Stomach (tissue), 9 donors: ENCODE measurements around the gene PLCD1. TPM values are rescaled to one million over a fixed set of nuclear protein-coding genes. Genes with fewer than 3 reads are reported as not detected.
A peak's percentile ranks its signal among the peaks of the same experiment; 100 is the strongest.

Experiments used
- DNase-seq, 2 donors: peaks; one replicate each; pipeline versions ENCODE4 v3.0.0 to v3.0.0-alpha.2; 2013 to 2019
- H3K27ac ChIP-seq, 5 donors: fragments of 200-600 bp in 4 of 5; sonication (generic) in 4 of 5; one replicate each; pipeline ENCODE4 v1.5.1; 2013 to 2019; ENCODE audit warnings: mild to moderate bottlenecking in 1 of 5, moderate library complexity in 1 of 5
- H3K27me3 ChIP-seq, 3 donors: fragments of 200-600 bp; sonication (generic); one replicate each; pipeline ENCODE4 v1.5.1; 2017 to 2019; ENCODE audit warnings: mixed run types in 1 of 3
- H3K36me3 ChIP-seq, 4 donors: fragments of 200-600 bp; sonication (generic); 1 replicate in 3 of 4; 2 replicates in 1 of 4; pipeline ENCODE4 v1.5.1; 2016 to 2019
- H3K4me1 ChIP-seq, 4 donors: fragments of 200-600 bp; sonication (generic); one replicate each; pipeline ENCODE4 v1.5.1; 2016 to 2019
- H3K4me3 ChIP-seq, 4 donors: fragments of 200-600 bp; sonication (generic) in 3 of 4; one replicate each; pipeline ENCODE4 v1.5.1; 2016 to 2019; ENCODE audit warnings: mild to moderate bottlenecking in 1 of 4
- H3K9me3 ChIP-seq, 4 donors: fragments of 200-600 bp; sonication (generic); one replicate each; pipeline ENCODE4 v1.5.1; 2016 to 2019
- EP300 ChIP-seq: sonication (generic); formaldehyde crosslinking; IDR thresholded peaks from one replicate; pipeline ENCODE4 v1.6.1; 2017; ENCODE audit warnings: antibody characterized with exemption
- POLR2A ChIP-seq, 4 donors: fragments of 450-650 bp; IDR thresholded peaks; one replicate each; pipeline ENCODE4 v1.6.1; 2016; ENCODE audit warnings: antibody characterized with exemption in 4 of 4, control low read depth in 2 of 4, mild to moderate bottlenecking in 1 of 4, moderate library complexity in 1 of 4
- POLR2AphosphoS5 ChIP-seq, 3 donors: sonication (generic); formaldehyde crosslinking; IDR thresholded peaks; one replicate each; pipeline ENCODE4 v1.6.1; 2016; ENCODE audit warnings: antibody characterized with exemption in 3 of 3
- WGBS, 5 donors: extraction: QIAGEN DNeasy Blood & Tissue Kit in 3 of 5; methylation state at CpG; one replicate each; pipeline versions ENCODE4 v1.1.5 to v1.1.7; 2013 to 2018; 5-methylcytosine and 5-hydroxymethylcytosine counted together
- intact Hi-C: fragments of 100-400 bp; cut with DNase I; formaldehyde crosslinking; loops from one replicate; pipeline ENCODE4 v1.15.1; 2023; ENCODE audit warnings: low total_unique reads
- polyA plus RNA-seq, 3 donors: library from polyadenylated mRNA; stranded (reverse); fragments of 200-250 nt; gene quantifications; one replicate each; pipeline ENCODE4 v1.2.3, GENCODE V29; 2013
- total RNA-seq, 5 donors: library from RNA; depleted of rRNA; stranded (reverse); fragments of >200 nt; gene quantifications; one replicate each; pipeline versions ENCODE4 v1.1.0 to v1.2.3, GENCODE V29; 2014 to 2016
- TF ChIP-seq, protein P1 (sequence below), 7 experiments: fragments of 450-650 bp in 4 of 7; fragments of 200-600 bp in 3 of 7; sonication (generic) in 3 of 7; IDR thresholded peaks; one replicate each; pipeline ENCODE4 v1.5.1; 2016 to 2019; ENCODE audit warnings: antibody characterized with exemption in 7 of 7, control low read depth in 2 of 7, mild to moderate bottlenecking in 1 of 7
- donor health status: healthy with polysubstance abuse.
- donor health status: Bipolar disorder and iron deficiency.
- donor health status: healthy.

PLCD1 gene
- total and polyA plus RNA-seq, 8 donors = 8.2 to 73.9 (median 13.7) TPM

DNA sequence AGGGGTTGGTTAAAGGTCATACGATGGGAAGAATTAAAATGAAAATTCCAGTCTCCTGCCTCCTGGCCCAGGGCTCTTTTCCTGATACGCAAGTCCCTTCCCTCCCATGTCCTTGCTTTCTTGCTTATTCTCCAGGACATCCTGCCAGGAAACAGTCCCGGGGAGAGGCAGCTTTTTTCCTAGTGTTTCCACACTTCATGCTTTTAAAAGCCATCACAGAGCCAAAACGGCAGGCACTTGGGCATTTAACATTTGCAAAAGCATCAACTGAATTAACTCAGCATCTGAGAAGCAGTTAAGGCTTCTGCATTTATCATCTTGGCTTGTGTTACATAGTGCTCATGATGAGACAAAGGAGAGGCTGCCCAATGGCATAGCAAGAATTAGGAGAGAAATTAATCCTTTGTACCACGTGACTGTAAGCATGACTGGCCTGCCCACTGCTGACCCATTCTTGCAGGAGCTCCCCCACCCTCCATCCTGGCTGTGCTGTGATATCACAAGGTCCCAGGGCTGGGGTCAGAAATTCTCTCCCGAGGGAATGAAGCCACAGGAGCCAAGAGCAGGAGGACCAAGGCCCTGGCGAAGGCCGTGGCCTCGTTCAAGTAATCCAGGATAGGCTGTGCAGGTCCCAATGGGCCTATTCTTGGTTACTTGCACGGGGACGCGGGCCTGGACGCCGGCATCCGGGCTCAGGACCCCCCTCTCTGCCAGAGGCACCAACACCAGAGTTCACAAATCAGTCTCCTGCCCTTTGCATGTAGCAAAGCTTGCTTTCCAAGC, 60.4 kb downstream of the PLCD1 start:
- WGBS, 5 donors = 63 to 69% (median 65%) methylated on average over 15 of the region's 15 CpGs
- Histone ChIP-seq H3K27me3 (no peaks in the 10 kb centered on the region), H3K9me3 (no peaks in the 10 kb centered on the region), H3K36me3 (peaks cover 0 to 33% (median 24%) of the 10 kb centered on the region in 4 donors), H3K4me1 (peaks cover 33 to 55% (median 55%) of the 10 kb centered on the region in 4 donors), H3K4me3 (no peak overlapping the region), H3K27ac (peak overlapping the region in 4 of 5 donors; percentile 13 to 70 (median 43))
- no peak for DNase-seq
- TF ChIP-seq, protein P1, sequence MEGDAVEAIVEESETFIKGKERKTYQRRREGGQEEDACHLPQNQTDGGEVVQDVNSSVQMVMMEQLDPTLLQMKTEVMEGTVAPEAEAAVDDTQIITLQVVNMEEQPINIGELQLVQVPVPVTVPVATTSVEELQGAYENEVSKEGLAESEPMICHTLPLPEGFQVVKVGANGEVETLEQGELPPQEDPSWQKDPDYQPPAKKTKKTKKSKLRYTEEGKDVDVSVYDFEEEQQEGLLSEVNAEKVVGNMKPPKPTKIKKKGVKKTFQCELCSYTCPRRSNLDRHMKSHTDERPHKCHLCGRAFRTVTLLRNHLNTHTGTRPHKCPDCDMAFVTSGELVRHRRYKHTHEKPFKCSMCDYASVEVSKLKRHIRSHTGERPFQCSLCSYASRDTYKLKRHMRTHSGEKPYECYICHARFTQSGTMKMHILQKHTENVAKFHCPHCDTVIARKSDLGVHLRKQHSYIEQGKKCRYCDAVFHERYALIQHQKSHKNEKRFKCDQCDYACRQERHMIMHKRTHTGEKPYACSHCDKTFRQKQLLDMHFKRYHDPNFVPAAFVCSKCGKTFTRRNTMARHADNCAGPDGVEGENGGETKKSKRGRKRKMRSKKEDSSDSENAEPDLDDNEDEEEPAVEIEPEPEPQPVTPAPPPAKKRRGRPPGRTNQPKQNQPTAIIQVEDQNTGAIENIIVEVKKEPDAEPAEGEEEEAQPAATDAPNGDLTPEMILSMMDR (IDR thresholded peaks at IDR 0.05) = no peak
- TF ChIP-seq POLR2AphosphoS5 (IDR thresholded peaks at IDR 0.05) = no peak
- no peak for TF ChIP-seq POLR2A (IDR thresholded peaks at IDR 0.05)
- no peak for TF ChIP-seq EP300
- intact Hi-C loops = loop anchor here (10.0 kb wide), 1 partner anchor 114 kb away; no protein-coding TSS in a partner anchor

DNA sequence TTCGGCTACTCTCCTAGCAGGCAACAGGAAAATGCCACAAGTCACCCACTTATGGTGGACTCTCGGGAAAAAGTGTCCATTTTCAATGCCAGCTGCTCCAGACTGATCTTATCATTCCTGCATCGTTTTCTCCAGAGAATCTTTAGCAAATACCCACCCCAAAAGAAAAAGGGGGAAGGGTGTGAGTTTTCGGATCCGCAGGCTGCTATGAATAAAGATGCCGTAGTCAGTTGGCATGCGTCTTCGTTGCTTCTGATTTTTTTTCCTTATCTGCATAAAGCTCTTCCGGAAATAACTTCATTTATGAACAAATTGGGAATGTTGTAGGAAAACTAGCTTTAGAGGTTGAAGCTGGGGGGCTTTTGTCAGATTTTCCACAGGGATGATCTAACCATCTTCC, 61.2 kb downstream of the PLCD1 start:
- no peak for TF ChIP-seq POLR2AphosphoS5 (IDR thresholded peaks at IDR 0.05)
- TF ChIP-seq, protein P1 (IDR thresholded peaks at IDR 0.05) = no peak
- no peak for TF ChIP-seq POLR2A (IDR thresholded peaks at IDR 0.05)
- TF ChIP-seq EP300 = no peak
- WGBS, 5 donors = 86 to 90% (median 87%) methylated on average over 9 of the region's 9 CpGs
- H3K9me3 ChIP-seq = no peaks in the 10 kb centered on the region
- DNase-seq = no peak
- intact Hi-C loops = loop anchor here (10.0 kb wide), 1 partner anchor 113 kb away; no protein-coding TSS in a partner anchor
- H3K27ac ChIP-seq = peak overlapping the region in 3 of 5 donors; percentile 13 to 70 (median 58)
- H3K4me1 ChIP-seq = peaks cover 28 to 61% (median 51%) of the 10 kb centered on the region in 4 donors
- H3K36me3 ChIP-seq = peaks cover 0 to 32% (median 21%) of the 10 kb centered on the region in 4 donors
- no peaks in the 10 kb centered on the region for H3K27me3 ChIP-seq
- H3K4me3 ChIP-seq = no peak overlapping the region

DNA sequence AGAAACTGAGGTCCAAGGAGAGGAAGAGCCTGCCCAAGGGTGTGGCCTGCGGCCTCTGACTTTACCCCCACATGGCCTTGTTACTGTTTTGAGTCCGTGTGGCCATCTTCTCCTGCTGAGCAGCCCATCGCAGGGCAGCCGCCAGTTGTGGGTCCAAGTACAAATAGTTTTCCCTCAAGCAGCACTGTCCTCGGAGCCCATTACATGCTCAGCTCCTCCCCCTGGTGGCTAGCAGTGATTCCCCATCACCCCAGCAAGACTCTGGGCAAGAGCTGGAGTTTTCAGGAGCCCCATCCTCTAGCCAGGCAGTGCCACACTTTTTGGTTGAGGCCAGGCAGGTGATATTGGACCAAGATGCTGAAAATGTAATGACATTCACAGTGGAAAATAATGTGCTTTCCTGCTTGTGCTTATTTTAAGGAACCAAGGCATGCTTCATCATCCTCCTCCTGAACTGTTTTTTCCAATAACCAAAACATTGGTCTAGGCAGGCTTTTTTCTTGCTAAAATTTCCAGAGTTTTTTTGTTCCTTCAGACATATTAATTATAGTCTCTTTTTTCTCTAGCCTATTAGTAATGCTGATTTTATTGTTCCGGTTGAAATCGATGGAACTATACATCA, 62.1 kb downstream of the PLCD1 start:
- TF ChIP-seq, protein P1 (IDR thresholded peaks at IDR 0.05) = peak in 5 of 7 experiments; percentile 64 to 86 (median 79)
- TF ChIP-seq POLR2A (IDR thresholded peaks at IDR 0.05) (no peak), EP300 (no peak)
- Histone ChIP-seq H3K9me3 (no peaks in the 10 kb centered on the region), H3K27ac (peak overlapping the region in 1 of 5 donors; percentile 56), H3K27me3 (no peaks in the 10 kb centered on the region), H3K4me3 (no peak overlapping the region), H3K4me1 (peaks cover 31 to 69% (median 53%) of the 10 kb centered on the region in 4 donors), H3K36me3 (peaks cover 0 to 32% (median 14%) of the 10 kb centered on the region in 4 donors)
- DNase-seq = peak; percentile 77 to 88
- intact Hi-C loops = loop anchor here (10.0 kb wide), 1 partner anchor 113 kb away; no protein-coding TSS in a partner anchor
- 42 to 52% (median 46%) methylated on average over 7 of the region's 7 CpGs for WGBS, 5 donors

DNA sequence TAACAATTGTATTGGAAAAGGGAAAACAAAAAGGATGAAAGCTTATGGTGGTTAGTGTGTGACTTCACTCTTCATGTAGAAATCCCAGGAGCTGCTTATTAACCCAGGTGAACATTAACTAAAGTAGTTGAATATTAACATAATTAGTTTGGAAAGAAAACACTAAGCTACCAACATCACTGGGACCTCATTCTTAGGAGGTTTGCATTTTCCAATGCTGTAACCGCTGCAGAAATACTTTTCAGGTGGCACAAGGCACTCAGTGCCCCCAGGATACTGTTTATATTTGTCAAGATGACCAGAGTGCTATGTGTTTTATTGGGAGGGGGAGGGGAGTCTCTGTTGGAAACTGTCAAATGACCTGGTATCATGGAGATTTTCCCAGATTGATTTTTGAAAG, 64.7 kb downstream of the PLCD1 start:
- peak overlapping the region; percentile 11 to 63 (median 56) for H3K27ac ChIP-seq
- intact Hi-C loops = loop anchor here (10.0 kb wide), 1 partner anchor 110 kb away; no protein-coding TSS in a partner anchor
- H3K4me3 ChIP-seq = no peak overlapping the region
- TF ChIP-seq POLR2A (IDR thresholded peaks at IDR 0.05) = no peak
- no peak for TF ChIP-seq EP300
- TF ChIP-seq POLR2AphosphoS5 (IDR thresholded peaks at IDR 0.05) = no peak
- TF ChIP-seq, protein P1 (IDR thresholded peaks at IDR 0.05) = no peak
- 29 to 62% (median 36%) methylated on average over 1 of the region's 1 CpG for WGBS, 5 donors
- DNase-seq = peak in 1 of 2 donors; percentile 69
- H3K9me3 ChIP-seq = no peaks in the 10 kb centered on the region
- peaks cover 0 to 20% (median 1%) of the 10 kb centered on the region in 4 donors for H3K36me3 ChIP-seq
- no peaks in the 10 kb centered on the region for H3K27me3 ChIP-seq
- peaks cover 32 to 65% (median 41%) of the 10 kb centered on the region in 4 donors for H3K4me1 ChIP-seq
